Measurements from ENCODE around the gene NAB2. TPM values are rescaled to one million over a fixed set of nuclear protein-coding genes. Genes with fewer than 3 reads are reported as not detected.
"Not testable (repeated sequence)": the region's sequence is repeated elsewhere in the genome, so short reads cannot be mapped to it uniquely, and the experiment has no call there.

The NAB2 gene
- total RNA-seq, 1 donor from 2014 or later: 10.9 TPM

DNA sequence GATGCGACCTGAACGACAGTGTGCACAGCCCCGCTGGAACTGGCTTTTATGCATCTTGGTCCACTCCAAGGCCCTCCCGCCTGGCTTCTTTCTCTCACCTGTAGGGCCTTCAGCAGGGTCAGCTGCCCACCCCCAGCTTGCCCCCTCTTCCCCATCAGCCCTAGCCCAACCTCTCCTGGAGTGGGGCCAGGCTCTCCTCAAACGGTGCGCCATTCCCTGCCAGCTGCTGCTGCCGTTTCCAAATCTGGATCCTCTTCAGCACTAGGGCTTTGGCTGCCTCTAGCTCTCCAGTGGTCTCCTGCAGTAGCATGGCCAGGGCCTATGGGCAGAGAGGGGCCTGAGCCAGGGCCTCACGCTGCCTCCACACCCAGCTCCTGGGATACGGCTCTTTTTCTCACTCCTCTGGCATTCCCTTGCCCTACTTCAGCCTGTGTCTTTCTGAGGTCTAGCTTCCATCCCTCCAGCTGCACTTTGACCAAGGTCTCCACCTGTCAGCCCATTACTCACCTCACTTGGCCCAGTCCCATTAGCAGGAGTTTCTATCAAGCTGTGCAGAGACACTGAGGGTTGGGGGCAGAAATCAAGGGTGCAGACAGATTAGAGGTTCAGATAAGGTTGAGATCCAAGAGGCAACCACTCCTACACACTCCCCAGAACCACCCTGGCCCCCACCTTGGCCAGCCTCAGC, 17.3 kb downstream of the NAB2 start:
- DNase-seq (peak; percentile 42), ATAC-seq (no peak)
- intact Hi-C loops (cut with micrococcal nuclease): no loop called here

DNA sequence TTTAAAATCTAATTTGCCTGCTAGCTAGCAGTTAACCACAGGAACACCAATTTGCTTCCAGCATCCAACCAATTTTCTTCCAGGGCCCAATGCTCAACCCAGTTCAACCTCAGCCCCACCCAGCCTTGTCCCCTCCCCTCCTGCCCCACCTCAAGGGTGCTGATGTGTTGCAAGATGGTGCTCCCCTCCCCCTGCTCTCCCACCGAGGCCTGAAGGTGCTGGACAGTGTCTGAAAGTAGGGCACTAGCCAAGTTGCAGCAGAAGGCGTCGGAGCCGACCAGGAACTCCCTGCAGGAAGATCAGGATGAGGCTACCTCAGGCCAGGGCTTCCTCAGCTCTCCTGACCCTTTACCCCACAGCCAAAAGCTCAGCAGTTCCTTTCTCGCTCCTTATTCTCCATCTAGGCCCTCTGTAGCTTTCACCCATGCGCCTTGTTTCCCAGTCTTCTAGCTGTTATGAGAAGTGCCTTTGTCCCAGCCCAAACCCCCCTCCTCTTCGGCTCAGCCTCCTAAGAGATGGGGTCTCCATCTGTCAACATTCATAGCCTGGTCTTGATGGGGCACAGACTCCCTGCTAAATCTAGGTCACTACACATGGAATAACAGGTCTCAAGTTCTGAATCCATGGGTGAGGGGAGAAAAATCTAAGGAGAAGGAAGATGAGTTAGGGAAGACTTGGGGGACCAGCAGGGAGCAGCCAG, 18.7 kb downstream of the NAB2 start:
- intact Hi-C loops (cut with micrococcal nuclease): no loop called here
- no peak for ATAC-seq
- DNase-seq: peak; percentile 33

DNA sequence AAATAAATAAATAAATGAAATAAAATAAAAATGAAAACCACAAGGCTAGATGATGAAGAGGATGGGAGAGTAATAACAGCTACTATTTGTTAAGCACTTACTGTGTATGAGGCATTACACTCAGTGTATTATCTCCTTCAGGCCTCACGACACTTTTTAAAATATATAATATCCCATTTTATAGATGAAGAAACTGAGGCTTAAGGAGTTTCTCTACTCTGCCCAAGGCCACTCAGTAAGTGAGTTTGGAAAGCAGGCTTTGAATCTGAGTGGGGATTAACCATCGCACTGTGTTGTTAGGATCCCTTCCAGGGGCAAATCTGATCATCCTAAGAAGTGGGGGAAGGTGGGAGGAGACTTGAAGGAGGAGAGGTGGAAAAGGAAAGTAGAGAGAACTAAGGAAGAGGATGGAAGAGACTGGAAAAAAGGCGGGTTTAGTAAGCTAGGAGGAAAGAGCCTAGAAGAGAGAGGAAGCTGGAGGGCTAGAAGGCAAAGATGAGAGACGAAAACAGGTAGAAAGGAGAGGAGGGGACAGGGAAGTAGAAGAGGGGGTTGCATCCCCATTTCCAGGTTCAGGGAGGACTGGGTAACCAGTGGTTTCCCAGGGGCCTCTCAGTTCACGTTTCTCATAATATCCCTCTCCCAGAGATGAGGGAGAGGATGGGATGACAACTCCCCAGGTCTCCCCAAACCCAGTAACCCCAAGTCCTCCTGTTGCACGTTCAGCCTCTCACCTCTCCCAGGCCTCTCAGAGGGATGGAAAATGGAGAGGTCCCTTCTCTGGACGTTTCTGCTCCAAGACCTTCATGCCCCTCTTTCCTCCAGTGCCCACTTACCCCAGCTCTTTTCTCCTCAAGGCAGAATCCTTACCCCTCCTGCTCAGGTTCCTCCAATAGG, 20.5 kb downstream of the NAB2 start:
- DNase-seq (no peak), ATAC-seq (no peak)
- intact Hi-C loops (cut with micrococcal nuclease): no loop called here

DNA sequence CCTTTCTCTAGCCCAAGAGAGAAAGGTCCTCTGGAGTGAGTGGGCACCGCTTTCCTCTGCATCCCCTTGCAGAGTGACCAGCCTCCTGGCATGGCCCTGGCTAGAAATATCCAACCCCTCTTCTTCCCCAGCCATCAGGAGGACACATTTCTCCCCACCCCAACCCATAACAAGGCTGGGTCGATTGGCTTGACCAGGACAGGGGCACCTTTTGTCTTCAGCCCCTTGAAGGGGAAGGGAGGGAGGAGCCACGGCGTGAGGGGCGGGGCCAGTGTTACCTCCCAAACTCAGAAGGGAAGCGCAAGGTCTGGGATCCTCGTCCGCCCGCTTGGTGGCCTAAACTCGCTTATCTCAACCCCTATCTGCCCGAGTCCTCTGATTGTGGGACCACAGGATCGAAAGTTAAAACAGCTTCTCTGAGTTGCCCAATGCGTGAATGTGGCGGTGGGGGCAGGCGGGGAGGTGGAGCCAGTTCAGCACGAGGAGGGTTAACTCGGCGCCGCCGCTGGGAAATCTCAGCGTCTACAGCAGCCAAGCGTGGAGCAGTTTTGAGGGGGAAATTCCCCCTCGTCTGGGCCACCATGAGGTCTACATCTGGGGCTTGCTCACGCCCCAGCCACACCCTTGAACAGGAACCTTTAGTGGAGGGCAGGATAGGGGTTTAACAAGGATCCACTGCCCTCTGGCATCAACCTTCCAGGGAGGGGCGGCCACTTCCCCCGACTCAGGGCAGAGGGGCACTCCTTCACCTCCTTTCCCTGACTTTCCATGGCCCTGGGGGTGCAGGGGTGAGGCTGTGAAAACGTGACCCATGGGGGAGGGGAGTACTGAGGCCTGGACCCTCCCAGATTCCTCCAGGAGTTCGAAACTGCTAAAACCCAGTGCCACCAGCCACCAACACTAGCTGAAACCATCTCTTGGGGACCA, 21.5 kb downstream of the NAB2 start:
- ATAC-seq (peak; percentile 40), DNase-seq (peak; percentile 84)
- intact Hi-C loops (cut with micrococcal nuclease): no loop called here

DNA sequence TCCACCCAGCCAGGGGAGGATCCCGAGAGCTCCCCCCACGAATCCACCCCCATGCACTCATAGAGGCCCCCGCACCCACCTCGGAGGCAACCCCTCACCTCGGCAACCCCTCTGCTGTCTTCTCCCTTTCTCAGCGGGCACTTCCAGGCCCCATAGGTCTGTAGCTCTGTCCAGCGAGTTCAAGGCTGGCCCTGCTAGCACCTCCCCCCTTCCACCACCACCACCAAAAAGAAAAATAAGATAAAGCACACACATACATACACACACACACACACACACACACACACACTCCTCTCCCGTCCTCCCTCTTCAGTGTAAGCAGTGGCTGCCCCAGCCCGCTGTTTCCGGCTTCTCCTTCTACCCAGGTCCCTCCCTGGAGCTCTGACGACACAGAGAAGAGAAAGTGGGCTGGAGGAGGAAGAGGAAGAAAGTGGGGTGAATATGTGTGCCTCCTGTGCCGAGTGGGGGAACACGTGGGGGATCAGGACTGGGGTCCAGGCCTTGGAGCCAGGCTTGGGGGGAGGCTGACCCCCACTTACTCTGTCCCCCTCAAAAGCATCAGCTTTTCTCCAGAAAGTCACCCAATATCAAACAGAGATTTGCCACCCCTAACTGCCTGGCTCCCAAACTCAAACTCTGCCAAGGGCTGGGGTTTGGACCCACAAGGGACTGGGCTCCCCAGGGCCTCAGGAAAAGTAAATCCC, 22.3 kb downstream of the NAB2 start, which contains the start of gene STAT6:
STAT6 (minus strand) TSS at position 332 of the 704 bp plus-strand sequence. CDS start 3,084 bp downstream, outside the sequence.
- peak; percentile 79 for ATAC-seq
- intact Hi-C loops (cut with micrococcal nuclease): no loop called here
- DNase-seq: peak; percentile 82

DNA sequence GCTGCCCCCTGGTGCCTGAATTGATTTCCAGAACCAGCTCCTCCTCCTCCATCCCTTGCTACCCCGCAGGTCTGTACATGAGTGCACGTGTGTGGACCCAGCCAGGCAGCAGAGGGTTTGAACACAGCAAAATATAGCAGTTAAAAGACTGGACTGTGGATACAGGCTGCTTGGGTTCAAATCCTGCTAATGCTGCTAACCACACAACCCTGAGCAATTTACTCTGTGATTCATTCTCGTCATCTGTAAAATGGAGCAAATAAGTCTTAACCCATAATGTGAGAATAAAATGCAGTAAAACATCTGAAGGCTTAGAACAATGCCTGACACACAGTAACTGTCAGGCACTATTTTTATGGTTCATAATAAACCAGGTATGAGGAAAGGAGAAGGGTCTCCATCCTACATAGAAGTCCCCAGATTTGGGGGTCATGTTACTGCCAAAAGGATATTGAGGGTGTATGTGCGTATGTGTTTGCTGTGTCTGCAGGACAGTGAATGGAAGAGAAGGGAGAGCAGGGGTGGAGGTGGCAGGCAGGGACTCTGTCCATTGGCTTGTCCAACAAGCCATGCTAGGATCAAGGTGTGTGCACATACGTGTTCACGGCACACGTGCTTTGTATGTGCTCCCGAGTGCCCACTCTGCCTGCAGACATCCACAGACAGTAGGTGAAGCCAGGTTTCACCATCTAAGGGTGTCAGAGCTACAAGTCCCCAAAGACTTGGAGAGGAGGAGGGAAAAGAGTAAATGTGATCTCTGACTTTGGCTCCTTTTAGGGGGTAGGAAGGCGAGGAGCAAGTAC, 23.8 kb downstream of the NAB2 start:
- intact Hi-C loops (cut with micrococcal nuclease): loop anchor here (2.0 kb wide), 1 partner anchor 44 kb away; no protein-coding TSS in a partner anchor
- ATAC-seq (no peak), DNase-seq (peak; percentile 25)

DNA sequence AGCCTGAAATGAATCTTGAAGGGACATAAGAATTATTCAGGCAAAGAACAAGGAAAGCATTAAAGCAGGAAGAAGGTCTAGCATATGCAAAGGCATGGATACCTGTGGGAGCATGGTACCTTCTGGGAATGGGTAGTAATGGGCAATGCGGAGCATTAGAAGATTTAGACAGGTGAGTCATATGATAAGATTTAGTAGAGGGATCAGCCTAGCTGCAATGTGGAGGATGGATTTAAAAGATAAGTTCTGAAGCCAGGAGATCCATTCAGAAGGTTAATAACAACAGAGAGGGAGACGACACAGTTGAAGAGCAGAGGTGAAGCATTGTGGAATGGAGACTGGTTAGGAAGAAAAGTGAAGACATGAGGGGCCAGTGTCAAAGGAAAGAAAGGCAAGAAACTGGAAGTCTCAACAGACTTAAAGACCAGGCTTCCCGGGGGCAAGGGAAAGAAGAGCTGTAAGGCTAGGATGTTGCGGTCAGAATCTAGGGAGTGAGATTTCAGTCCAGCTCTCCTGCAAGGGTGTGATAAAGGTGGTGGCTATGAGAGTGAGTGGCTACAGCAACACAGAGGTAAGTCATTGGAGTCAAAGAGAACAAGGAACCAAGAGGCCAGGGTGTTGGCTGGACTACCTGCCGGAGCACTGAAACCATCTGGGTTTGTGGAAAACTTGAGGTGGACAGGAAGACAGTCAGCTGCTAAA, 27.8 kb downstream of the NAB2 start:
- no peak for ATAC-seq
- intact Hi-C loops (cut with micrococcal nuclease): no loop called here
- DNase-seq: no peak

DNA sequence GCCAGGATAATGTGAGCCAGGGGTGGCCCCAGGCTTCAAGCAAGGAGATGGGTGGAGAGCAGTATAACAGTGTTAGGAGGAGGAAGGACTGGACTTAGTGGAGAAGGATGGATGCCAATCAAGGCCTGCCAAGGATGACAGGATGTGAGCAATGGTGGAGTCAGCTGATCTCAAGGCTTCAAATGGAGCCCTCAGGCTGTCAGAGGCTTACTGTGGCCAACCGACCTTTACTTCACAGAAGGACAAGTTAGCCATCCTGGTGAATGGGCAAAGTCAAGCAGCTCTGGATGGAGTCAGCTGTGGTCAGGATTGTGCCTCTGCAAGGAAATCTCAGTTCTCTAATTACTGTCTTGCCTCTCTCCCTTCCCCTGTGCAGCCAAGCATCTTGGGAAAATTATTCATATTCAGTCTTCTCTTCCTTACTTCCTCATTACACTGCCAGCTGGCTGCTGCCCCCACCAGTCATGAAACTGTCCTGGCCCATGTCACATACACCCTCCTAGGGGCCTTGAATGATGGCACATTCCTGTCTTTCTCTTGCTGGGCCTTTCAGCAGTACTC, 29.9 kb downstream of the NAB2 start:
- intact Hi-C loops (cut with micrococcal nuclease): no loop called here

DNA sequence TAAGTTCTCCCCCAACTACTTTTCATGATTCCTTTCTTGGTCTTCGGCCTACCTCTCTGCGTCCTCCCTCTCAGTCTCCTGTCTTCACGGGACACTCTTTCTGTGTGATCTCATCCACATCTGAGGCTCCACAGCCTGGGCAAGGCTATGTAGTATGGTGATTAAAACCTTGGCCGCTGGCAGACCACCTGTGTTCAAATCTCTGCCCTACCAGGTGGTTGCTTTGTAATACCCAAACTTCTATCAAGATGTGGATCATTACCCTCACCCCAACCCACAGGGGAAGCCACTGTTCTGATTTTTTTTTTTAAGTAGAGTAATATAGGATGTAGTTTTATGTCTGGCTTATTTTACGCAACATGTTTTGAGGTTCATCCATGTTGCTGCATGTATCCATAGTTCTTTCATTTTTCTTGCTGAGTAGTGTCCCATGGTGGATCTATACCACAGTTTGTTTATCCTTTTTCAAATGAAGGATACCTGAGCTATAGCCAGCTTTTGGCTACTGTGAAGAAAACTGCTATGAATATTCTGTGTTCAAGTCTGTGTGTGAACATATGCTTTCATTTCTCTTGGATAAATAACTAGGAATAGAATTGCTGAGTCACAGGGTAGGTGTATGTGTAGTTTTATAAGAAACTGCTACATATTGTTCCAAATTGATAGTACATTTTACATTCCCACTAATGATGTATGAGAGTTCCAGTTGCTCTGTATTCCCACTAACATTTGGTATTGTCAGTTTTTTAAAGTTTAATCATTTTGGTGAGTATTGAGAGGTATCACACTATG, 30.6 kb downstream of the NAB2 start:
- intact Hi-C loops (cut with micrococcal nuclease): no loop called here
- no peak for ATAC-seq
- DNase-seq: no peak

More for the DNA sequence above, 29.9 kb downstream of the NAB2 start:
- ATAC-seq (peak; percentile 80), DNase-seq (no peak)

DNA sequence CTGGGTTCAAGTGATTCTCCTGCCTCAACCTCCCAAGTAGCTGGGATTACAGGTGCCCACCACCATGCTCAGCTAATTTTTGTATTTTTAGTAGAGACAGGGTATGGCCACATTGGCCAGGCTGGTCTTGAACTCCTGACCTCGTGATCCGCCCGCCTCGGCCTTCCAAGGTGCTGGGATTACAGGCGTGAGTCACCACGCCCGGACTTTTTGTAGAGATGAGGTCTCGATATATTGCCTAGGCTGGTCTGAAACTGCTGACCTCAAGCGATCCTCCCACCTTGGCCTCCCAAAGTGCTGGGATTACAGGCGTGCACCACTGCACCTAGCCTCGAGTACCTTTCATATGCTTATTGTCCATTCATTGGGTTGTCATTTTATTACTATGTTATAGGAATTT, 31.8 kb downstream of the NAB2 start:
- intact Hi-C loops (cut with micrococcal nuclease); ATAC-seq; DNase-seq: not testable (repeated sequence)

DNA sequence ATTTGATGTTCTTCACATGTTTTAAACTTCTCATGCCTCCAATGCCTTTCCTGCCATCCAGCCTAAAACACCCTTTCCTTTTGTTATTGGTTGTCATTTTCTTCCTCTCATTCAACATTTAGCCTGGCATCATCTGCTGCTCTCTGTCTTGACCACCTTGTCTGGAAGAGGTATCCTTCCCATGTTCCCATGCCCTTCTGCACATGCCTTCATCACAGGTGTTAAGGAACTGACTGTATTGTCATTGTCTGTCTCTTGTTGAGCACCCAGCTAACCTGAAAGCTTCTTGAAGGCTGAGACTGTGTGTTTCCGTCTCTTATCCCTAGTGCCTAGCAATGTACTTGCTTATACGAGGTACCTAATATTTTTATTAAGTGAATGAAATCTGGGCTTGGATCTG, 34.9 kb downstream of the NAB2 start:
- ATAC-seq: no peak
- intact Hi-C loops (cut with micrococcal nuclease): no loop called here
- DNase-seq: no peak

DNA sequence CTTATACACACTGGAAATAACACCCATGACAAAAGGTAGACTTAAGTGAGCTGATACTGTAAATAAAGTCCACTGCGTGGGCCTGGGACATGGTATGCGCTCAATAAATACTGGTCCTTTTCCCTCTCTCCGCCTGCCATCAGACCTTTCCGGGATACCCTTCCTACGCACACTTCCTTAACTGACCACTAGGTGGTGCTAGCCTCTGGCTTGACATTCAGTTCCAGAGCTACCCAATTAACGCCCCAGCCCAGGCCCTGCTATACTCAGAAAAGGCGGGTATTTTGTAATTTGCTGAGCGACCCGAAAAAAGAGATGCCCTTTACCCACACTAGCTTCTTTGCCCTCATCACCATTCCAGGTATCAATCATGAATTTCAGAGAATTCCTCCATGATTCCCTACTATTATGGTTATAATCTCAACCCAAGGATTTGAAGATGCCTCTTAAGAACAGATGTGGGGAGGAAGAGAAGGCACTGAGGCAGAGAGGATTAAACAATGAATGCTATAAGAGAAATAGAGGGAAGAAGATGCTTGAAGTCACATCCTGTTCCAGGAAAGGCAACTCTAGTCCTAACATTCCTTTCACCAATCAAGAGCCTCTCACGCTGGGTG, 35.5 kb downstream of the NAB2 start:
- intact Hi-C loops (cut with micrococcal nuclease): no loop called here
- peak; percentile 53 for DNase-seq
- ATAC-seq: peak; percentile 8

DNA sequence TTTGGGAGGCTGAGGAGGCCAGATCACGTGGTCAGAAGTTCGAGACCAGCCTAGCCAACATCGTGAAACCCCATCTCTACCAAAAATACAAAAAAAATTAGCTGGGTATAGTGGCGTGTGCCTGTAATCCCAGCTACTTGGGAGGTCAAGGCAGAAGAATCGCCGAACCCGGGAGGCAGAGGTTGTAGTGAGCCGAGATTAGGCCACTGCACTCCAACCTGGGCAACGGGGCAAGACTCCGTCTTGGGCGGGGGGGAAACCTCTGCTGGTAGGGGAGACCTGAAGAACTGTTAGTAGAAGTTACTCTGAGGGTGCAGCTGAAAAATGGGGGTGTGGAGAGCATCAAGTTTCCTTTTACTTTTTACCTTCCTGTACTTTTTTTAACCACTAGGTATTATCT, 37.1 kb downstream of the NAB2 start:
- intact Hi-C loops (cut with micrococcal nuclease): no loop called here
- DNase-seq (no peak), ATAC-seq (no peak)

DNA sequence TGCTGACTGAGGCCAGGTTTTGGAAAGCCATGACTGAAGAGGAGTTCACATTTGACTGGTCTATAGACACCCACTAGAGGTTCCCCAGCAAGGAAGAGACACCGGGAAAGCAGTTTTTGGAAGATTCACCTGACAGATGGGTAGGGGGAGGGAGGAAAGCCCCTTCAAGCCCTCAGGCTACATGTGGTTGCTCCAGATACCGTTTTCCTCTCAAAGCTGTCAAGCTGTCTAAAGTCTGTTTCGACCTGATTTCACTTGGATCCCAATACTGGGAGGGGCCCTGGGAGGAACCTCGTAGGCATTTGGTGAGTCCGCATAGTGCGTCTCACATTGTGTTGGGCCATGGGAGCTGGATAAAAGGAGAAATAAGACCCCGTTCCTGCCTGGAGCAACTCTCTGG, 37.6 kb downstream of the NAB2 start:
- intact Hi-C loops (cut with micrococcal nuclease): no loop called here
- DNase-seq: no peak
- ATAC-seq: no peak

DNA sequence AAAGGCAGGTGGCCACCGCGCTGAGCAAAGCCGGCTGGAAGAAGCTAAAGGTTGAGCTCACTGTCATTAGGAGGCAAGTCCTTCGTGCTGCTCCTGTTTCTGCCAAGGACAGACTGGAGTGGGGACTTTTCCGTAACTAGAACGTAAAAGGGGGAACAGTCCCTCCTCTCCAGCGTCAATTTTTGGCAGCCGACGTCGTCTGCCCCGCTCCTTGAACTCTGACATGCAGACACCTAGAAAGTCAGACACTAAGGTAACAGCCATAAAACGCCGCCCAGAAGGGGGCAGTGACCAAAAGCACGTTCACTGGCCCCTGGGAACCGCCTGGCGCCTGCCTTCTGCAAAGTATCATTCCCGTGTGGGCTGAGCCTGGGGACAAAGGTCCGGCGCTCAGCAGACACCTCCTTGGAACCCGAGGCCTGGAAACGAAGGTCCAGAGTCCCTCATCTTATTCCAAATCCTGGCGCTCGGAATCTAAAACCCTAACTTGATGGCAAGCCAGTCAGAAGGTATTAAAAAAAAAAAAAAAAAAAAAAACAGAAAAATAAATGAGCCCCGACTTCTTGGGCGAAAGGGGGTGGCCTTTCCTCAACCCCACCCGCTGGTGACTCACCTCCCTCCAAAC, 38.3 kb downstream of the NAB2 start:
- DNase-seq: peak; percentile 86
- intact Hi-C loops (cut with micrococcal nuclease): no loop called here
- peak; percentile 63 for ATAC-seq

Measured in left ventricle myocardium superior (tissue), 1 donor.